HepG2 (cell line): ENCODE measurements around the gene NME7. TPM values are rescaled to one million over a fixed set of nuclear protein-coding genes. Genes with fewer than 3 reads are reported as not detected.

Source experiments
- ATAC-seq: fragments of 200-7000 bp; cut with Tn5 transposase; 3 replicates; pipeline ENCODE4 v1.9.1; 2020; ENCODE audit warnings: mild to moderate bottlenecking, moderate library complexity
- BruUV-seq: library from RNA; stranded (reverse); fragments of 400-500 nt; replicated peaks from 2 replicates; lab custom pipeline; 2021; lab: Mats Ljungman, UMichigan
- CTCF ChIA-PET: fragments of 300-600 bp; formaldehyde crosslinking; extraction: SDS; loops from one replicate; lab custom pipeline; 2021; ENCODE audit warnings: low total read pairs, inconsistent platforms, low intra/inter-chr PET ratio; lab: Yijun Ruan, JAX
- POLR2A ChIA-PET: fragments of 350-600 bp; sonication (Branson Sonifier 250); formaldehyde crosslinking; loops from one replicate; lab custom pipeline; 2020; ENCODE audit warnings: antibody characterized with exemption, inconsistent platforms; lab: Yijun Ruan, JAX
- DNase-seq: peaks from one replicate; pipeline ENCODE4 v3.0.0-alpha.2; 2015; ENCODE audit warnings: low spot score
- FAIRE-seq: peaks from 3 replicates; lab custom pipeline; 2011; peaks lifted over from hg19 to GRCh38; lab: Jason Lieb, UNC
- H2AFZ ChIP-seq: one replicate; pipeline ENCODE4 v1.6.1; 2011; ENCODE audit warnings: low read length, inconsistent platforms
- H3K27ac ChIP-seq: fragments of 300-600 bp; 3 replicates; pipeline ENCODE4 v1.8.0; 2011; ENCODE audit warnings: mixed run types, mild to moderate bottlenecking, mixed read lengths, low read length, inconsistent platforms; ENCODE audit not compliant: insufficient read depth; ENCODE audit errors: extremely low read length
- H3K27me3 ChIP-seq, 2 experiments: fragments of 200-600 bp in 1 of 2; 2 replicates in 1 of 2; 3 replicates in 1 of 2; pipeline versions ENCODE4 v1.6.0 to v1.8.0; 2011; ENCODE audit warnings: low read length in 2 of 2, mild to moderate bottlenecking in 2 of 2, moderate library complexity in 2 of 2, inconsistent platforms in 1 of 2; ENCODE audit not compliant: insufficient read depth in 2 of 2, control insufficient read depth in 1 of 2
- H3K36me3 ChIP-seq, 2 experiments: fragments of 200-600 bp in 1 of 2; replicated peaks in 1 of 2; 2 replicates in 1 of 2; 3 replicates in 1 of 2; pipeline versions ENCODE4 v1.5.1 to v1.8.0; 2011; ENCODE audit warnings: low read length in 2 of 2, inconsistent platforms in 1 of 2; ENCODE audit not compliant: insufficient read depth in 2 of 2, control insufficient read depth in 1 of 2
- H3K4me1 ChIP-seq: 2 replicates; pipeline ENCODE4 v1.5.1; 2012; ENCODE audit warnings: low read length, inconsistent platforms; ENCODE audit not compliant: insufficient read depth
- H3K4me2 ChIP-seq: 2 replicates; pipeline ENCODE4 v1.6.0; 2011; ENCODE audit warnings: low read depth, low read length, inconsistent platforms
- H3K4me3 ChIP-seq, 3 experiments: fragments of 200-600 bp in 1 of 3; sonication (generic), shearing (Covaris generic) in 1 of 3; replicated peaks in 1 of 3; 2 replicates each; pipeline ENCODE4 v1.5.1; 2011 to 2016; ENCODE audit warnings: low read length in 3 of 3, inconsistent platforms in 2 of 3, low read depth in 2 of 3, mild to moderate bottlenecking in 2 of 3, control low read depth in 1 of 3, mixed read lengths in 1 of 3; ENCODE audit not compliant: insufficient read depth in 1 of 3
- H3K79me2 ChIP-seq: one replicate; pipeline ENCODE4 v1.6.1; 2011; ENCODE audit warnings: low read length, inconsistent platforms; ENCODE audit not compliant: insufficient read depth
- H3K9ac ChIP-seq: 2 replicates; pipeline ENCODE4 v1.6.0; 2011; ENCODE audit warnings: mild to moderate bottlenecking, low read depth, low read length, inconsistent platforms; ENCODE audit not compliant: insufficient read depth
- H3K9me3 ChIP-seq: 2 replicates; pipeline ENCODE4 v1.5.1; 2012; ENCODE audit warnings: mild to moderate bottlenecking, low read length
- H4K20me1 ChIP-seq: 2 replicates; pipeline ENCODE4 v1.6.0; 2011; ENCODE audit warnings: inconsistent platforms, mild to moderate bottlenecking, low read length, moderate library complexity; ENCODE audit not compliant: insufficient read depth
- KLF16 ChIP-seq, 2 experiments: sonication (generic) in 1 of 2; formaldehyde crosslinking in 1 of 2; IDR thresholded peaks; 2 replicates each; pipeline versions ENCODE4 v1.6.1 to v1.8.0; 2016 to 2023; ENCODE audit warnings: missing genetic modification reagents in 2 of 2, missing compliant biosample characterization in 1 of 2
- MBNL3 ChIP-seq: fragments of 250-450 bp; sonication (Bioruptor Pico); conservative IDR thresholded peaks from 2 replicates; pipeline ENCODE4 v1.8.0; 2022; ENCODE audit warnings: mild to moderate bottlenecking, inconsistent platforms
- MTF2 ChIP-seq: sonication (generic); formaldehyde crosslinking; IDR thresholded peaks from 2 replicates; pipeline ENCODE4 v1.5.0; 2020; ENCODE audit warnings: missing genetic modification reagents, borderline replicate concordance
- NR2F1 ChIP-seq, 2 experiments: fragments of 450-650 bp in 1 of 2; formaldehyde crosslinking in 1 of 2; IDR thresholded peaks; 2 replicates each; pipeline versions ENCODE4 v1.5.0 to v1.6.1; 2016 to 2020; ENCODE audit warnings: mild to moderate bottlenecking in 1 of 2, missing compliant biosample characterization in 1 of 2, missing genetic modification reagents in 1 of 2, moderate library complexity in 1 of 2
- PATZ1 ChIP-seq: sonication (generic); formaldehyde crosslinking; IDR thresholded peaks from 2 replicates; pipeline ENCODE4 v1.4.0; 2020; ENCODE audit warnings: missing genetic modification reagents
- PBX3 ChIP-seq: sonication (generic); formaldehyde crosslinking; IDR thresholded peaks from 2 replicates; pipeline ENCODE4 v1.8.1; 2023; ENCODE audit warnings: missing genetic modification reagents, inconsistent platforms, borderline replicate concordance
- PCBP2 ChIP-seq: fragments of 200-400 bp; formaldehyde crosslinking; optimal IDR thresholded peaks from 2 replicates; pipeline ENCODE3; 2018; ENCODE audit warnings: low read length, low read depth; ENCODE audit not compliant: poor library complexity, severe bottlenecking
- POGK ChIP-seq: sonication (generic); formaldehyde crosslinking; conservative IDR thresholded peaks from 2 replicates; pipeline ENCODE4 v1.8.0; 2022; ENCODE audit warnings: mild to moderate bottlenecking, moderate library complexity, missing genetic modification reagents
- PPARG ChIP-seq: conservative IDR thresholded peaks from 2 replicates; pipeline ENCODE4 v1.6.1; 2016; ENCODE audit warnings: missing biosample characterization, missing genetic modification reagents
- RARA ChIP-seq: IDR thresholded peaks from 2 replicates; pipeline ENCODE4 v1.6.1; 2016; ENCODE audit warnings: missing genetic modification reagents, missing compliant biosample characterization
- RXRA ChIP-seq: sonication (generic); formaldehyde crosslinking; IDR thresholded peaks from 2 replicates; pipeline ENCODE4 v1.5.1; 2020; ENCODE audit warnings: missing genetic modification reagents
- TGIF2 ChIP-seq: IDR thresholded peaks from 2 replicates; pipeline ENCODE4 v1.6.1; 2016; ENCODE audit warnings: control low read depth, missing compliant biosample characterization
- ZBTB10 ChIP-seq: sonication (generic); formaldehyde crosslinking; IDR thresholded peaks from 2 replicates; pipeline ENCODE4 v1.4.0; 2020; ENCODE audit warnings: missing genetic modification reagents, borderline replicate concordance
- WGBS: methylation state at CpG from one replicate; pipeline ENCODE4 v1.1.6; 2017; ENCODE audit warnings: low lambda C conversion rate; 5-methylcytosine and 5-hydroxymethylcytosine counted together
- in situ Hi-C: cut with HindIII; loops from 2 replicates; pipeline ENCODE4 v1.10.0; 2017; ENCODE audit warnings: low pct_unique_long_range_greater_than_20kb; ENCODE audit not compliant: extremely low pct_ligation_motif_present
- intact Hi-C: fragments of 100-400 bp; cut with micrococcal nuclease; formaldehyde crosslinking; loops from one replicate; pipeline ENCODE4 v1.10.0; 2022; ENCODE audit not compliant: unreplicated experiment
- polyA plus RNA-seq, 8 experiments: library from polyadenylated mRNA; depleted of rRNA in 3 of 8; stranded (reverse) in 7 of 8; unstranded in 1 of 8; fragments of >200 nt; fragmentation: Illumina TruSeq in 4 of 8; extraction: Trizol in 4 of 8; gene quantifications; 2 replicates each; pipeline versions ENCODE4 v1.2.1 to v1.2.3, GENCODE V29; 2011 to 2016; ENCODE audit warnings: low read depth in 4 of 8, missing spikeins in 1 of 8, mixed read lengths in 1 of 8; ENCODE audit not compliant: insufficient read depth in 1 of 8
- total RNA-seq, 5 experiments: library from RNA; depleted of rRNA; stranded (reverse); fragments of >200 nt; fragmentation: Illumina TruSeq; extraction: Trizol; gene quantifications; 2 replicates each; pipeline ENCODE4 v1.2.3, GENCODE V29; 2016; ENCODE audit warnings: low read depth in 1 of 5

The NME7 gene
- total and polyA plus RNA-seq, 2 of the 13 experiments (the other 11 are each of a cell fraction or from before 2014, with no cell fraction given), result 9.4 to 22.5 TPM

- TF ChIP-seq KLF16 (CRISPR knock-in tag; IDR thresholded peaks at IDR 0.05), result no peak
- TF ChIP-seq ZBTB10 (CRISPR knock-in tag), result no peak
- TF ChIP-seq TGIF2 (CRISPR knock-in tag), result no peak
- peak; percentile 21; the same call in 1 of the 2 replicates for TF ChIP-seq RARA
- TF ChIP-seq PATZ1 (CRISPR knock-in tag), result no peak
- TF ChIP-seq, all 625 proteins: peak for 2
These were observed 206.6 kb downstream of the NME7 start (continued) for GRCh38 chr1:169160845-169161495.

GRCh38 chr1:169156580-169156979 lies 211.0 kb downstream of the NME7 start:
- FAIRE-seq, result no peak

More at GRCh38 chr1:169156580-169156979, 211.0 kb downstream of the NME7 start:
- POLR2A ChIA-PET, result no interaction called here
- DNase-seq (no peak), ATAC-seq (no peak)
- in situ Hi-C loops (no loop called here), intact Hi-C loops (no loop called here)
- Histone ChIP-seq H3K36me3 (no peaks in the 10 kb centered on the region), H3K79me2 (no peaks in the 10 kb centered on the region), H3K4me2 (no peak overlapping the region), H3K9me3 (no peaks in the 10 kb centered on the region), H3K27ac (no peak overlapping the region), H3K27me3 (no peaks in the 10 kb centered on the region), H2AFZ (no peak overlapping the region), H3K9ac (no peak overlapping the region), H4K20me1 (no peaks in the 10 kb centered on the region), H3K4me1 (peaks cover 12% of the 10 kb centered on the region), H3K4me3 (no peak overlapping the region)
- 93% methylated on average over 3 of the region's 3 CpGs for WGBS
- BruUV-seq, result no TSS peak
- TF ChIP-seq PCBP2 (no peak), MTF2 (no peak), PPARG (no peak), POGK (no peak), RXRA (CRISPR knock-in tag) (no peak), NR2F1 (CRISPR knock-in tag; IDR thresholded peaks at IDR 0.05) (no peak), PBX3 (CRISPR knock-in tag) (no peak), MBNL3 (CRISPR knock-in tag) (no peak)
- CTCF ChIA-PET, result no interaction called here
